ENCODE measurements around the gene PRKCE.
A peak's percentile ranks its signal among the peaks of the same experiment; 100 is the strongest.

PRKCE gene

GRCh38 chr2:45814951-45815621, 163.6 kb downstream of the PRKCE start:
- DNase-seq: no peak

GRCh38 chr2:45816272-45816671, 164.8 kb downstream of the PRKCE start:
- no peak for DNase-seq

GRCh38 chr2:45818591-45818990, 167.1 kb downstream of the PRKCE start:
- DNase-seq: no peak

- peak in 1 of 3 donors; percentile 11 for DNase-seq
Observed at GRCh38 chr2:45820048-45820447, 168.6 kb downstream of the PRKCE start.

GRCh38 chr2:45821558-45822271, 170.2 kb downstream of the PRKCE start:
- DNase-seq: no peak

GRCh38 chr2:45822272-45822630, 170.8 kb downstream of the PRKCE start:
- no peak for DNase-seq

GRCh38 chr2:45823723-45824206, 172.3 kb downstream of the PRKCE start:
- no peak for DNase-seq

- DNase-seq: no peak
Observed at GRCh38 chr2:45825001-45825651, 173.7 kb downstream of the PRKCE start.

- DNase-seq: no peak
Observed at GRCh38 chr2:45826460-45826859, 175.0 kb downstream of the PRKCE start.

- DNase-seq: peak in 2 of 3 donors; percentile 8 to 27
Observed at GRCh38 chr2:45826884-45827635, 175.6 kb downstream of the PRKCE start.

- DNase-seq: no peak
Observed at GRCh38 chr2:45830322-45830721, 178.8 kb downstream of the PRKCE start.

GRCh38 chr2:45833301-45833967, 182.0 kb downstream of the PRKCE start:
- no peak for DNase-seq

- DNase-seq: peak; percentile 58 to 63 (median 59)
Observed at GRCh38 chr2:45833968-45834344, 182.5 kb downstream of the PRKCE start.

GRCh38 chr2:45834372-45834771, 182.9 kb downstream of the PRKCE start:
- no peak for DNase-seq

GRCh38 chr2:45834858-45835257, 183.4 kb downstream of the PRKCE start:
- DNase-seq: no peak

- DNase-seq: no peak
Observed at GRCh38 chr2:45836316-45836715, 184.8 kb downstream of the PRKCE start.

- peak; percentile 65 to 68 (median 68) for DNase-seq
Observed at GRCh38 chr2:45836740-45837139, 185.3 kb downstream of the PRKCE start.

GRCh38 chr2:45837812-45838341, 186.4 kb downstream of the PRKCE start:
- no peak for DNase-seq

GRCh38 chr2:45839508-45840251, 188.2 kb downstream of the PRKCE start:
- DNase-seq: no peak

- DNase-seq: no peak
Observed at GRCh38 chr2:45840481-45840880, 189.0 kb downstream of the PRKCE start.

- DNase-seq: no peak
Observed at GRCh38 chr2:45841752-45842407, 190.4 kb downstream of the PRKCE start.
